ENCODE measurements around the gene NXPH3. TPM values are rescaled to one million over a fixed set of nuclear protein-coding genes. Genes with fewer than 3 reads are reported as not detected.
"Not testable (repeated sequence)": the region's sequence is repeated elsewhere in the genome, so short reads cannot be mapped to it uniquely, and the experiment has no call there.

NXPH3 gene
- 0.08 TPM for total RNA-seq

GRCh38 chr17:49575679-49576087 lies at the start of gene NXPH3:
Gene NXPH3 (plus strand): TSS chr17:49575871. CDS start chr17:49576220, 349 bp downstream.
- ATAC-seq, result peak; percentile 84
- DNase-seq (ENCODE audit: low spot score), result no peak

GRCh38 chr17:49527927-49528651 lies 47.6 kb upstream of the NXPH3 start:
- DNase-seq (ENCODE audit: low spot score) (no peak), ATAC-seq (no peak)

- DNase-seq (ENCODE audit: low spot score), result no peak
Observed at GRCh38 chr17:49528966-49529365, 46.7 kb upstream of the NXPH3 start.

GRCh38 chr17:49530118-49530517 lies 45.6 kb upstream of the NXPH3 start:
- no peak for DNase-seq (ENCODE audit: low spot score)

More at GRCh38 chr17:49528966-49529365, 46.7 kb upstream of the NXPH3 start:
- ATAC-seq, result no peak

GRCh38 chr17:49543860-49544259 lies 31.8 kb upstream of the NXPH3 start:
- DNase-seq (ENCODE audit: low spot score) (no peak), ATAC-seq (no peak)

More at GRCh38 chr17:49530118-49530517, 45.6 kb upstream of the NXPH3 start:
- no peak for ATAC-seq

- no peak for DNase-seq (ENCODE audit: low spot score)
- ATAC-seq, result no peak
Observed at GRCh38 chr17:49545007-49545660, 30.5 kb upstream of the NXPH3 start.

- DNase-seq (ENCODE audit: low spot score), result no peak
Observed at GRCh38 chr17:49545806-49546545, 29.7 kb upstream of the NXPH3 start.

GRCh38 chr17:49546546-49547535 lies 28.8 kb upstream of the NXPH3 start:
- no peak for DNase-seq (ENCODE audit: low spot score)
- ATAC-seq, result no peak

More at GRCh38 chr17:49545806-49546545, 29.7 kb upstream of the NXPH3 start:
- ATAC-seq, result no peak

- no peak for DNase-seq (ENCODE audit: low spot score)
- no peak for ATAC-seq
Observed at GRCh38 chr17:49547566-49547965, 28.1 kb upstream of the NXPH3 start.

- ATAC-seq (peak; percentile 50), DNase-seq (ENCODE audit: low spot score) (no peak)
Observed at GRCh38 chr17:49548051-49548505, 27.6 kb upstream of the NXPH3 start.

- DNase-seq (ENCODE audit: low spot score) (no peak), ATAC-seq (peak; percentile 57)
Observed at GRCh38 chr17:49548506-49549310, 27.0 kb upstream of the NXPH3 start.

GRCh38 chr17:49549311-49549605 lies 26.4 kb upstream of the NXPH3 start:
- DNase-seq (ENCODE audit: low spot score), result no peak
- ATAC-seq, result no peak

GRCh38 chr17:49549691-49550678 lies 25.7 kb upstream of the NXPH3 start:
- ATAC-seq (no peak), DNase-seq (ENCODE audit: low spot score) (no peak)

GRCh38 chr17:49550764-49551163 lies 24.9 kb upstream of the NXPH3 start:
- ATAC-seq; DNase-seq (ENCODE audit: low spot score): not testable (repeated sequence)

GRCh38 chr17:49551221-49552069 lies 24.2 kb upstream of the NXPH3 start:
- ATAC-seq, result peak; percentile 82
- peak; percentile 85 for DNase-seq (ENCODE audit: low spot score)

GRCh38 chr17:49552070-49552751 lies 23.5 kb upstream of the NXPH3 start:
- ATAC-seq (no peak), DNase-seq (ENCODE audit: low spot score) (no peak)

Measured in left lobe of liver (tissue), 2 donors.